Measurements from ENCODE around the gene SLC30A4.

SLC30A4 gene

DNA sequence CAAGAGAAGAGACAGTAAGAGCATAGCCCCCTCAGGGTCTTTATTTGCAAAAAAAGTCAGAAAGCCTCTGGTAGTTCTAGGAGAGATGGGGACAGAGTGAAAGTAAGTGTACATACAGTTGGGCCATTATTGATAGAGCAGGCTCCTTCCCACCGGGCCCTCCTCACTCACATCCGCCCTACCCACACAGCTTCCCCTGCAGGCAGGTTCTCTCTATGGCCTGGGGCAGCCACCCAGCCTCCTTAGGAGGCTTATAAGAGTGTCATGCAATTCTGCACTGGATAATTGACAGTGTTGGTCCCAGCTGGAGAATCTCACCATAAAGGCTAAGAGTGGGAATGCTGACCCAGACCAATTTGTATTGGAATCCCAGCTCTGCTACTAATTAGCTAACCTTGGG is 49.5 kb downstream of the SLC30A4 start:
- H3K27me3 ChIP-seq (ENCODE audit: control insufficient read depth, insufficient read depth, low read length), result peaks cover 98% of the 10 kb centered on the region
- no peak overlapping the region for H3K9ac ChIP-seq (ENCODE audit: low read depth, low read length)
- H3K4me3 ChIP-seq (ENCODE audit: low read depth, low read length), result no peak overlapping the region
- no peaks in the 10 kb centered on the region for H3K36me3 ChIP-seq (ENCODE audit: control insufficient read depth, insufficient read depth, low read length)
- H3K4me1 ChIP-seq (ENCODE audit: control insufficient read depth, insufficient read depth, low read length), result peaks cover 25% of the 10 kb centered on the region
- no peaks in the 10 kb centered on the region for H3K9me3 ChIP-seq (ENCODE audit: control insufficient read depth, insufficient read depth, low read length)
- no peak overlapping the region for H3K27ac ChIP-seq (ENCODE audit: low read depth, low read length)

DNA sequence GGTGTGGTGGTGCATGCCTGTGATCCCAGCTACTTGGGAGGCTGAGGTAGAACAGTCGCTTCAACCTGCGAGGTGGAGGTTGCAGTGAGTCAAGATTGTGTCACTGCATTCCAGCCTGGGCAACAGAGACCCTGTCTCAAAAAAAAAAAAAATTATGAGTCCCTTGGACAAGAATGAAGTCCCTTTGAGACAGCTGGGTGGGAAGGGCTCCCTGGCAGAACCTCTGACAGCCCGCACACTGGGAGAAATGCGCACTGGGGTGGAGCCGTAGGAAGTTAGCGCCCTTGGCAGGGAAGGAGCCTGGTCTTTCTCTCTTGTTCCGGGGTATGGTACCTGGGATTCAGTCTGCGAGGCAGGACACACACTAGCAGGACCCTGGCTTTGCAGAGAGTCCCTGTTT is 51.4 kb downstream of the SLC30A4 start:
- Histone ChIP-seq H3K9ac (ENCODE audit: low read depth, low read length) (no peak overlapping the region), H3K36me3 (ENCODE audit: control insufficient read depth, insufficient read depth, low read length) (no peaks in the 10 kb centered on the region), H3K27me3 (ENCODE audit: control insufficient read depth, insufficient read depth, low read length) (peaks cover 100% of the 10 kb centered on the region), H3K4me1 (ENCODE audit: control insufficient read depth, insufficient read depth, low read length) (peaks cover 25% of the 10 kb centered on the region), H3K4me3 (ENCODE audit: low read depth, low read length) (no peak overlapping the region), H3K9me3 (ENCODE audit: control insufficient read depth, insufficient read depth, low read length) (no peaks in the 10 kb centered on the region), H3K27ac (ENCODE audit: low read depth, low read length) (no peak overlapping the region)

DNA sequence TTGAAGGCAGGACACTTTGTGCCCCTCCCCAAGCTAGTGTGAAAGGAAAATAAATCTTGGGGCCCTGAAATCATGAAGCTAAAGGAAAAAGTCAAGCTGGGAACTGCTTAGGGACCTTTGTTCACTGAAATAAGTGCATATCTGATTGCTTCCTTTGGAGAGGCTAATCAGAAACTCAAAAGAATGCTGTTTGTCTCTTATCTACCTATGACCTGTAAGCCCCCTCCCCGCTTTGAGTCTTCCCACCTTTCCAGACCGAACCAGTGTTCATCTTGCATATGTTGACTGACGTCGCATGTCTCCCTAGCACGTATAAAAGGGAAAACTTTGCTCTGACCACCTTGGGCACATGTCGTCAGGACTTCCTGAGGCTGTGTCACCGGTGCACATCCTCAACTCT is 53.1 kb downstream of the SLC30A4 start:
- Histone ChIP-seq H3K27me3 (ENCODE audit: control insufficient read depth, insufficient read depth, low read length) (peaks cover 95% of the 10 kb centered on the region), H3K9ac (ENCODE audit: low read depth, low read length) (no peak overlapping the region), H3K4me1 (ENCODE audit: control insufficient read depth, insufficient read depth, low read length) (peaks cover 25% of the 10 kb centered on the region), H3K4me3 (ENCODE audit: low read depth, low read length) (no peak overlapping the region), H3K36me3 (ENCODE audit: control insufficient read depth, insufficient read depth, low read length) (no peaks in the 10 kb centered on the region), H3K9me3 (ENCODE audit: control insufficient read depth, insufficient read depth, low read length) (no peaks in the 10 kb centered on the region), H3K27ac (ENCODE audit: low read depth, low read length) (peak overlapping the region; percentile 49)

DNA sequence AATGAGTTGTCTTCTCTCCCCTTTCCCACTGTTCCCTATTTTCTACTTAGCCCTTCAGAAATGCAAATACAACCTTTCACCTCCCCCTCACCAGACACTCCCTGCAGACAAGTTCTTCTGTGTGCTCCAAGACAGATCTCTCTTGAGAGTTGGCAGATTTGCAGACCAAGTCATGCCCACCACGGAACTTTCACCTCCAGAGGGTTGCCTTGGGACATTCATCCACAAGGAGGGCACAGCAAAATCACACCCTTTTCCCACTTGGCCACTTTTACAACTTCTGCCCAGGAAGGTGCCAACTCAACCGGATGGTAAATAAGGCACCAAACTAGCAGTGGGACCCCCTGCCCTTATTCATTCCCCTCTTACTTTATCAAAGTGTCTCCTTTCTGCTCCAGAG is 53.5 kb downstream of the SLC30A4 start:
- peaks cover 25% of the 10 kb centered on the region for H3K4me1 ChIP-seq (ENCODE audit: control insufficient read depth, insufficient read depth, low read length)
- peaks cover 95% of the 10 kb centered on the region for H3K27me3 ChIP-seq (ENCODE audit: control insufficient read depth, insufficient read depth, low read length)
- H3K4me3 ChIP-seq (ENCODE audit: low read depth, low read length), result no peak overlapping the region
- no peaks in the 10 kb centered on the region for H3K36me3 ChIP-seq (ENCODE audit: control insufficient read depth, insufficient read depth, low read length)
- peak overlapping the region; percentile 49 for H3K27ac ChIP-seq (ENCODE audit: low read depth, low read length)
- no peaks in the 10 kb centered on the region for H3K9me3 ChIP-seq (ENCODE audit: control insufficient read depth, insufficient read depth, low read length)
- H3K9ac ChIP-seq (ENCODE audit: low read depth, low read length), result no peak overlapping the region

- H3K27ac ChIP-seq (ENCODE audit: low read depth, low read length), result no peak overlapping the region
- no peak overlapping the region for H3K9ac ChIP-seq (ENCODE audit: low read depth, low read length)
- peaks cover 25% of the 10 kb centered on the region for H3K4me1 ChIP-seq (ENCODE audit: control insufficient read depth, insufficient read depth, low read length)
- no peaks in the 10 kb centered on the region for H3K36me3 ChIP-seq (ENCODE audit: control insufficient read depth, insufficient read depth, low read length)
- no peak overlapping the region for H3K4me3 ChIP-seq (ENCODE audit: low read depth, low read length)
- H3K9me3 ChIP-seq (ENCODE audit: control insufficient read depth, insufficient read depth, low read length), result no peaks in the 10 kb centered on the region
- peaks cover 92% of the 10 kb centered on the region for H3K27me3 ChIP-seq (ENCODE audit: control insufficient read depth, insufficient read depth, low read length)
These were observed 54.3 kb downstream of the SLC30A4 start for GRCh38 chr15:45468294-45468693.

GRCh38 chr15:45458746-45459403 is 63.7 kb downstream of the SLC30A4 start:
- Histone ChIP-seq H3K27ac (ENCODE audit: low read depth, low read length) (no peak overlapping the region), H3K4me3 (ENCODE audit: low read depth, low read length) (no peak overlapping the region; the same call in 1 of the 2 replicates), H3K27me3 (ENCODE audit: control insufficient read depth, insufficient read depth, low read length) (peaks cover 39% of the 10 kb centered on the region), H3K9ac (ENCODE audit: low read depth, low read length) (no peak overlapping the region), H3K9me3 (ENCODE audit: control insufficient read depth, insufficient read depth, low read length) (no peaks in the 10 kb centered on the region), H3K4me1 (ENCODE audit: control insufficient read depth, insufficient read depth, low read length) (peaks cover 16% of the 10 kb centered on the region), H3K36me3 (ENCODE audit: control insufficient read depth, insufficient read depth, low read length) (no peaks in the 10 kb centered on the region)

GRCh38 chr15:45457641-45458539 is 64.7 kb downstream of the SLC30A4 start:
- Histone ChIP-seq H3K9ac (ENCODE audit: low read depth, low read length) (no peak overlapping the region), H3K9me3 (ENCODE audit: control insufficient read depth, insufficient read depth, low read length) (no peaks in the 10 kb centered on the region), H3K4me3 (ENCODE audit: low read depth, low read length) (peak overlapping the region; percentile 37), H3K36me3 (ENCODE audit: control insufficient read depth, insufficient read depth, low read length) (no peaks in the 10 kb centered on the region), H3K27ac (ENCODE audit: low read depth, low read length) (peak overlapping the region; percentile 43), H3K27me3 (ENCODE audit: control insufficient read depth, insufficient read depth, low read length) (peaks cover 37% of the 10 kb centered on the region), H3K4me1 (ENCODE audit: control insufficient read depth, insufficient read depth, low read length) (peaks cover 16% of the 10 kb centered on the region)

DNA sequence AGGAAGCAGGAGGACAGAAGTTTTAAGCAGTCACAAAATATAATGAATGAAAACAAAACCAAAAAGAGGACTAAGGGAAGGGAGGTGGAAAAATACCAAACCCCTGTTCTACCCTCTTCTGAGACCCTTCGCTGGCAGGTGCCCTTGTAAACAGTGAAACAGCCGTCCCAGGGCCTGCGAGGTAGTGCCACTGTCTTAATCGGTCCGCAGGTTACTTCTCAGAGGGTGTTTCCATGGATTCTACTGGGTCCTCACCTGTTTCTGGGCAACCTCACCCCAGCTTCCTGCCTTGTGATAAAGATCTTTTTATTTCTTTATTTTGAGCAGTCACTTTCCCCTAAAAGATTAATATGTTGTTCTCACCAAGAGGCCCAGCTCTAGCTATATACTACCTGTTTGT is 65.3 kb downstream of the SLC30A4 start:
- Histone ChIP-seq H3K4me3 (ENCODE audit: low read depth, low read length) (no peak overlapping the region), H3K4me1 (ENCODE audit: control insufficient read depth, insufficient read depth, low read length) (peaks cover 16% of the 10 kb centered on the region), H3K36me3 (ENCODE audit: control insufficient read depth, insufficient read depth, low read length) (no peaks in the 10 kb centered on the region), H3K27ac (ENCODE audit: low read depth, low read length) (peak overlapping the region; percentile 41), H3K27me3 (ENCODE audit: control insufficient read depth, insufficient read depth, low read length) (peaks cover 37% of the 10 kb centered on the region), H3K9ac (ENCODE audit: low read depth, low read length) (no peak overlapping the region), H3K9me3 (ENCODE audit: control insufficient read depth, insufficient read depth, low read length) (peaks cover 1% of the 10 kb centered on the region; the same call in 1 of the 2 replicates)

DNA sequence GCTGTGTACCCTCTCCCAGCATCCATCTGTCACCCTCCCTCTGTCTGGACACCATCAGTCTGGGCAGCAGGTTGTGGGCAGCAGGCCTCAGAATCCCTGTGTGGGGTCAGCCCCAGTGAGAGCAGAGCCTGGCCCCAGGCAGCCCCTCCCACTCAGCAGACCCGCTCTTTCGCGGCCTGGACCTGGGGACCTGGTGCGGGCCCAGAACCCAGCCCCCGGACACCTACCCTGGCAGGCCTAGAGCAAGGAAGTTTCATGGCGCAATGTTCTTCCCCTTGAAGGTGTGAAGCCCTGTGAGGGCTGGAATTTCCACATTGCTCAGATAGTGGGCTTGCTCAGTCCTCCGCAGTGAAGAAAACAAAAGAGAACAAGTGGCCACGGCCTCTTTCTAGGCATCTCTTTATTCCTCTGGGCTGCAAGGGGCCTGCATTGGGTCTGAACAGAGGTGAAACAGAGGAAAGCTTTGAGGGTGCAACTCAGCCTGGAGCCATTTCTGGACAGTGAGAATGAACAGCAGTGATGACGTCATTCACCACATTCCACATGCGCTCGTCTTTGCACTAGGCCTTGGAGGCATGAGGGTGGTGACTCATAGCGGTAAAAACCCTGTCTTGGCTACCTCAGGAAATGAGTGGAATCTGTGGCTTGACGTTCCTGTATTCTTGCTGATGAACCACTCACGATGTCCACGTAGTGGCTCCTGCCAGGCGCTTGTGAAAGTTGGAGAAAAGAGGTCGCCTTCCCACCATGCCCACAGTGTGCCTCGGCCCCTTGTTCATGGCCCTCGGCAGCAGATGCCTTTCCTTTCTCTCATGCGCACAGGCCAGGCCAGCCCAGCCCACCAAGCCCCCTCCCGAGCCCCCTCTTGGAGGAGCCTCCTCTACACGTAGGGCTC is 66.1 kb downstream of the SLC30A4 start:
- peaks cover 16% of the 10 kb centered on the region for H3K4me1 ChIP-seq (ENCODE audit: control insufficient read depth, insufficient read depth, low read length)
- H3K36me3 ChIP-seq (ENCODE audit: control insufficient read depth, insufficient read depth, low read length), result no peaks in the 10 kb centered on the region
- no peak overlapping the region for H3K9ac ChIP-seq (ENCODE audit: low read depth, low read length)
- peaks cover 33% of the 10 kb centered on the region for H3K27me3 ChIP-seq (ENCODE audit: control insufficient read depth, insufficient read depth, low read length)
- no peak overlapping the region for H3K27ac ChIP-seq (ENCODE audit: low read depth, low read length)
- H3K9me3 ChIP-seq (ENCODE audit: control insufficient read depth, insufficient read depth, low read length), result peaks cover 7% of the 10 kb centered on the region
- no peak overlapping the region for H3K4me3 ChIP-seq (ENCODE audit: low read depth, low read length)

- no peak overlapping the region for H3K27ac ChIP-seq (ENCODE audit: low read depth, low read length)
- no peaks in the 10 kb centered on the region for H3K36me3 ChIP-seq (ENCODE audit: control insufficient read depth, insufficient read depth, low read length)
- H3K4me1 ChIP-seq (ENCODE audit: control insufficient read depth, insufficient read depth, low read length), result peaks cover 16% of the 10 kb centered on the region
- peaks cover 11% of the 10 kb centered on the region for H3K9me3 ChIP-seq (ENCODE audit: control insufficient read depth, insufficient read depth, low read length)
- no peak overlapping the region for H3K9ac ChIP-seq (ENCODE audit: low read depth, low read length)
- H3K4me3 ChIP-seq (ENCODE audit: low read depth, low read length), result no peak overlapping the region
- H3K27me3 ChIP-seq (ENCODE audit: control insufficient read depth, insufficient read depth, low read length), result peaks cover 17% of the 10 kb centered on the region
These were observed 67.7 kb downstream of the SLC30A4 start for GRCh38 chr15:45454814-45455213.
